GM10266 (cell line): Measurements from ENCODE around the gene GPS2.
A peak's percentile ranks its signal among the peaks of the same experiment; 100 is the strongest.

ENCODE experiments used
- DNase-seq: peaks from one replicate; pipeline ENCODE4 v3.0.0; 2012; ENCODE audit errors: extremely low spot score
- TF ChIP-seq, protein P1 (sequence below): IDR thresholded peaks from 2 replicates; pipeline ENCODE4 v1.5.1; 2012; ENCODE audit warnings: mild to moderate bottlenecking, low read depth; ENCODE audit not compliant: control insufficient read depth, insufficient read depth; ENCODE audit errors: missing control alignments

Gene GPS2

GRCh38 chr17:7315570-7316235 is 543 bp upstream of the GPS2 start:
- no peak for DNase-seq
- TF ChIP-seq, protein P1, sequence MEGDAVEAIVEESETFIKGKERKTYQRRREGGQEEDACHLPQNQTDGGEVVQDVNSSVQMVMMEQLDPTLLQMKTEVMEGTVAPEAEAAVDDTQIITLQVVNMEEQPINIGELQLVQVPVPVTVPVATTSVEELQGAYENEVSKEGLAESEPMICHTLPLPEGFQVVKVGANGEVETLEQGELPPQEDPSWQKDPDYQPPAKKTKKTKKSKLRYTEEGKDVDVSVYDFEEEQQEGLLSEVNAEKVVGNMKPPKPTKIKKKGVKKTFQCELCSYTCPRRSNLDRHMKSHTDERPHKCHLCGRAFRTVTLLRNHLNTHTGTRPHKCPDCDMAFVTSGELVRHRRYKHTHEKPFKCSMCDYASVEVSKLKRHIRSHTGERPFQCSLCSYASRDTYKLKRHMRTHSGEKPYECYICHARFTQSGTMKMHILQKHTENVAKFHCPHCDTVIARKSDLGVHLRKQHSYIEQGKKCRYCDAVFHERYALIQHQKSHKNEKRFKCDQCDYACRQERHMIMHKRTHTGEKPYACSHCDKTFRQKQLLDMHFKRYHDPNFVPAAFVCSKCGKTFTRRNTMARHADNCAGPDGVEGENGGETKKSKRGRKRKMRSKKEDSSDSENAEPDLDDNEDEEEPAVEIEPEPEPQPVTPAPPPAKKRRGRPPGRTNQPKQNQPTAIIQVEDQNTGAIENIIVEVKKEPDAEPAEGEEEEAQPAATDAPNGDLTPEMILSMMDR = no peak

GRCh38 chr17:7313890-7314718 is 1.1 kb downstream of the GPS2 start:
- DNase-seq = peak; percentile 23
- TF ChIP-seq, protein P1 = no peak

- TF ChIP-seq, protein P1 = no peak
- DNase-seq = peak; percentile 24
Observed at GRCh38 chr17:7313088-7313889, 1.9 kb downstream of the GPS2 start.

- TF ChIP-seq, protein P1 = no peak
- peak; percentile 5 for DNase-seq
Observed at GRCh38 chr17:7312432-7313087, 2.6 kb downstream of the GPS2 start.

- TF ChIP-seq, protein P1 = no peak
- no peak for DNase-seq
Observed at GRCh38 chr17:7311110-7311705, 4.0 kb downstream of the GPS2 start.

- no peak for DNase-seq
- TF ChIP-seq, protein P1 = no peak
Observed at GRCh38 chr17:7309628-7310027, 5.5 kb downstream of the GPS2 start.
